GM12875 (cell line): Measurements from ENCODE around the gene CAPN2.

Experiments used
- H3K4me3 ChIP-seq: one replicate; pipeline ENCODE4 v1.5.1; 2011; ENCODE audit warnings: low read depth, low read length, control low read depth
- CTCF ChIP-seq: IDR thresholded peaks from 2 replicates; pipeline ENCODE4 v1.5.1; 2011; ENCODE audit warnings: low read depth, mild to moderate bottlenecking, control low read depth, inconsistent platforms, low read length, moderate library complexity, borderline replicate concordance; ENCODE audit not compliant: insufficient read depth

Gene CAPN2

GRCh38 chr1:223765036-223765718, 52.8 kb downstream of the CAPN2 start:
- no peak for TF ChIP-seq CTCF

GRCh38 chr1:223765719-223766340, 53.5 kb downstream of the CAPN2 start:
- no peak for TF ChIP-seq CTCF

More at GRCh38 chr1:223765036-223765718, 52.8 kb downstream of the CAPN2 start:
- H3K4me3 ChIP-seq: no peak overlapping the region

GRCh38 chr1:223770621-223771315, 58.4 kb downstream of the CAPN2 start:
- no peak for TF ChIP-seq CTCF
- H3K4me3 ChIP-seq: no peak overlapping the region

More at GRCh38 chr1:223765719-223766340, 53.5 kb downstream of the CAPN2 start:
- no peak overlapping the region for H3K4me3 ChIP-seq

- TF ChIP-seq CTCF: no peak
- H3K4me3 ChIP-seq: no peak overlapping the region
Observed at GRCh38 chr1:223771469-223771813, 59.1 kb downstream of the CAPN2 start.

- no peak for TF ChIP-seq CTCF
- H3K4me3 ChIP-seq: no peak overlapping the region
Observed at GRCh38 chr1:223771814-223772770, 59.8 kb downstream of the CAPN2 start.

GRCh38 chr1:223772771-223773160, 60.4 kb downstream of the CAPN2 start:
- H3K4me3 ChIP-seq: no peak overlapping the region
- no peak for TF ChIP-seq CTCF
